HepG2 (cell line): Measurements from ENCODE around the gene RPP14. TPM values are rescaled to one million over a fixed set of nuclear protein-coding genes. Genes with fewer than 3 reads are reported as not detected.

Experiments used
- ATAC-seq: fragments of 200-7000 bp; cut with Tn5 transposase; 3 replicates; pipeline ENCODE4 v1.9.1; 2020; ENCODE audit warnings: mild to moderate bottlenecking, moderate library complexity
- BruUV-seq: library from RNA; stranded (reverse); fragments of 400-500 nt; replicated peaks from 2 replicates; lab custom pipeline; 2021; lab: Mats Ljungman, UMichigan
- CTCF ChIA-PET: fragments of 300-600 bp; formaldehyde crosslinking; extraction: SDS; loops from one replicate; lab custom pipeline; 2021; ENCODE audit warnings: low total read pairs, inconsistent platforms, low intra/inter-chr PET ratio; lab: Yijun Ruan, JAX
- POLR2A ChIA-PET: fragments of 350-600 bp; sonication (Branson Sonifier 250); formaldehyde crosslinking; loops from one replicate; lab custom pipeline; 2020; ENCODE audit warnings: antibody characterized with exemption, inconsistent platforms; lab: Yijun Ruan, JAX
- DNase-seq: peaks from one replicate; pipeline ENCODE4 v3.0.0-alpha.2; 2015; ENCODE audit warnings: low spot score
- FAIRE-seq: peaks from 3 replicates; lab custom pipeline; 2011; peaks lifted over from hg19 to GRCh38; lab: Jason Lieb, UNC
- H2AFZ ChIP-seq: one replicate; pipeline ENCODE4 v1.6.1; 2011; ENCODE audit warnings: low read length, inconsistent platforms
- H3K27ac ChIP-seq: fragments of 300-600 bp; 3 replicates; pipeline ENCODE4 v1.8.0; 2011; ENCODE audit warnings: mixed run types, mild to moderate bottlenecking, mixed read lengths, low read length, inconsistent platforms; ENCODE audit not compliant: insufficient read depth; ENCODE audit errors: extremely low read length
- H3K27me3 ChIP-seq, 2 experiments: fragments of 200-600 bp in 1 of 2; 2 replicates in 1 of 2; 3 replicates in 1 of 2; pipeline versions ENCODE4 v1.6.0 to v1.8.0; 2011; ENCODE audit warnings: low read length in 2 of 2, mild to moderate bottlenecking in 2 of 2, moderate library complexity in 2 of 2, inconsistent platforms in 1 of 2; ENCODE audit not compliant: insufficient read depth in 2 of 2, control insufficient read depth in 1 of 2
- H3K36me3 ChIP-seq, 2 experiments: fragments of 200-600 bp in 1 of 2; replicated peaks in 1 of 2; 2 replicates in 1 of 2; 3 replicates in 1 of 2; pipeline versions ENCODE4 v1.5.1 to v1.8.0; 2011; ENCODE audit warnings: low read length in 2 of 2, inconsistent platforms in 1 of 2; ENCODE audit not compliant: insufficient read depth in 2 of 2, control insufficient read depth in 1 of 2
- H3K4me1 ChIP-seq: 2 replicates; pipeline ENCODE4 v1.5.1; 2012; ENCODE audit warnings: low read length, inconsistent platforms; ENCODE audit not compliant: insufficient read depth
- H3K4me2 ChIP-seq: 2 replicates; pipeline ENCODE4 v1.6.0; 2011; ENCODE audit warnings: low read depth, low read length, inconsistent platforms
- H3K4me3 ChIP-seq, 3 experiments: fragments of 200-600 bp in 1 of 3; sonication (generic), shearing (Covaris generic) in 1 of 3; replicated peaks in 1 of 3; 2 replicates each; pipeline ENCODE4 v1.5.1; 2011 to 2016; ENCODE audit warnings: low read length in 3 of 3, inconsistent platforms in 2 of 3, low read depth in 2 of 3, mild to moderate bottlenecking in 2 of 3, control low read depth in 1 of 3, mixed read lengths in 1 of 3; ENCODE audit not compliant: insufficient read depth in 1 of 3
- H3K79me2 ChIP-seq: one replicate; pipeline ENCODE4 v1.6.1; 2011; ENCODE audit warnings: low read length, inconsistent platforms; ENCODE audit not compliant: insufficient read depth
- H3K9ac ChIP-seq: 2 replicates; pipeline ENCODE4 v1.6.0; 2011; ENCODE audit warnings: mild to moderate bottlenecking, low read depth, low read length, inconsistent platforms; ENCODE audit not compliant: insufficient read depth
- H3K9me3 ChIP-seq: 2 replicates; pipeline ENCODE4 v1.5.1; 2012; ENCODE audit warnings: mild to moderate bottlenecking, low read length
- H4K20me1 ChIP-seq: 2 replicates; pipeline ENCODE4 v1.6.0; 2011; ENCODE audit warnings: inconsistent platforms, mild to moderate bottlenecking, low read length, moderate library complexity; ENCODE audit not compliant: insufficient read depth
- CREM ChIP-seq, 2 experiments: sonication (generic) in 1 of 2; formaldehyde crosslinking in 1 of 2; IDR thresholded peaks; 2 replicates each; pipeline versions ENCODE4 v1.4.0 to v1.6.1; 2016 to 2020; ENCODE audit warnings: antibody characterized with exemption in 1 of 2, mild to moderate bottlenecking in 1 of 2, missing genetic modification reagents in 1 of 2
- NR2F2 ChIP-seq: IDR thresholded peaks from 2 replicates; pipeline ENCODE4 v1.6.1; 2012; ENCODE audit warnings: low read depth, inconsistent platforms, borderline replicate concordance
- TARDBP ChIP-seq: sonication (generic); formaldehyde crosslinking; IDR thresholded peaks from 2 replicates; pipeline ENCODE4 v1.8.0; 2022; ENCODE audit warnings: mild to moderate bottlenecking, missing genetic modification reagents
- ZC3H4 ChIP-seq: sonication (generic); formaldehyde crosslinking; IDR thresholded peaks from 2 replicates; pipeline ENCODE4 v1.4.0; 2020; ENCODE audit warnings: missing genetic modification reagents, borderline replicate concordance
- ZKSCAN5 ChIP-seq: sonication (generic); formaldehyde crosslinking; IDR thresholded peaks from 2 replicates; pipeline ENCODE4 v1.5.1; 2020; ENCODE audit warnings: mild to moderate bottlenecking, missing genetic modification reagents
- ZNF431 ChIP-seq: sonication (generic); formaldehyde crosslinking; IDR thresholded peaks from 2 replicates; pipeline ENCODE4 v1.9.0; 2022; ENCODE audit warnings: missing genetic modification reagents, low read depth, mild to moderate bottlenecking, borderline replicate concordance
- ZNF83 ChIP-seq: sonication (generic); formaldehyde crosslinking; IDR thresholded peaks from 2 replicates; pipeline ENCODE4 v1.4.0; 2020; ENCODE audit warnings: missing genetic modification reagents, mild to moderate bottlenecking, borderline replicate concordance
- WGBS: methylation state at CpG from one replicate; pipeline ENCODE4 v1.1.6; 2017; ENCODE audit warnings: low lambda C conversion rate; 5-methylcytosine and 5-hydroxymethylcytosine counted together
- in situ Hi-C: cut with HindIII; loops from 2 replicates; pipeline ENCODE4 v1.10.0; 2017; ENCODE audit warnings: low pct_unique_long_range_greater_than_20kb; ENCODE audit not compliant: extremely low pct_ligation_motif_present
- intact Hi-C: fragments of 100-400 bp; cut with micrococcal nuclease; formaldehyde crosslinking; loops from one replicate; pipeline ENCODE4 v1.10.0; 2022; ENCODE audit not compliant: unreplicated experiment
- polyA plus RNA-seq, 8 experiments: library from polyadenylated mRNA; depleted of rRNA in 3 of 8; stranded (reverse) in 7 of 8; unstranded in 1 of 8; fragments of >200 nt; fragmentation: Illumina TruSeq in 4 of 8; extraction: Trizol in 4 of 8; gene quantifications; 2 replicates each; pipeline versions ENCODE4 v1.2.1 to v1.2.3, GENCODE V29; 2011 to 2016; ENCODE audit warnings: low read depth in 4 of 8, missing spikeins in 1 of 8, mixed read lengths in 1 of 8; ENCODE audit not compliant: insufficient read depth in 1 of 8
- total RNA-seq, 5 experiments: library from RNA; depleted of rRNA; stranded (reverse); fragments of >200 nt; fragmentation: Illumina TruSeq; extraction: Trizol; gene quantifications; 2 replicates each; pipeline ENCODE4 v1.2.3, GENCODE V29; 2016; ENCODE audit warnings: low read depth in 1 of 5
- TF ChIP-seq, protein P1 (sequence below): sonication (generic); formaldehyde crosslinking; IDR thresholded peaks from 2 replicates; pipeline ENCODE4 v1.4.0; 2020; ENCODE audit warnings: missing genetic modification reagents, borderline replicate concordance
- TF ChIP-seq, protein P2 (sequence below): sonication (generic); formaldehyde crosslinking; conservative IDR thresholded peaks from 2 replicates; pipeline ENCODE4 v1.4.0; 2020; ENCODE audit warnings: mild to moderate bottlenecking, missing genetic modification reagents, moderate library complexity
- TF ChIP-seq, protein P3 (sequence below): sonication (generic); formaldehyde crosslinking; IDR thresholded peaks from 2 replicates; pipeline ENCODE4 v1.5.1; 2020; ENCODE audit warnings: mild to moderate bottlenecking, missing genetic modification reagents, borderline replicate concordance

Gene RPP14
- total and polyA plus RNA-seq, 2 of the 13 experiments (the other 11 are each of a cell fraction or from before 2014, with no cell fraction given): 15.4 to 16.2 TPM

DNA sequence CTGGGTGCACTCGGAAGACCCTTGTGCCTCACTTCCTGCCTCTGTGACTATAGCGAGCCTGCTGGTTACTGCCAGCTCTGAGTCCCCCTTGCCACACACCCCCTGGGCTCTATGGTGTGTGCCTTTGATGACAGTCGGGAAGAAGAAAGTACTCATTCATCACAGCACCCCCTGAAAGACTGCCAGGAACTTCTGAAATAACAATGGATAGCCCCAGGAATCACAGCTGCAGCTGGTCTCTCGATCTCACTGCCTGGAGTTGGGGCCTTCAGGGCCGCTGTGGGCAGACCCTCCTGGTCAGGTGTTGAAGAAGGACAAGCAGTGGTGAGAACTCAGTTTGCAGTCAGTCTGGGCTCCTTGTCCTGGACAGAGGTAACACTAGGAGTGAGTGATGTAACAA, 9.8 kb upstream of the RPP14 start:
- Histone ChIP-seq H3K4me2 (no peak overlapping the region), H3K27me3 (no peaks in the 10 kb centered on the region), H3K4me3 (no peak overlapping the region), H2AFZ (no peak overlapping the region), H3K9me3 (no peaks in the 10 kb centered on the region), H4K20me1 (no peaks in the 10 kb centered on the region), H3K36me3 (no peaks in the 10 kb centered on the region; a peak in 1 of 5 replicates), H3K27ac (no peak overlapping the region), H3K79me2 (no peaks in the 10 kb centered on the region), H3K9ac (no peak overlapping the region), H3K4me1 (peaks cover 21% of the 10 kb centered on the region)
- BruUV-seq: no TSS peak
- WGBS: 80% methylated on average over 4 of the region's 5 CpGs
- ATAC-seq (no peak; the same call in 2 of the 3 replicates), DNase-seq (no peak), FAIRE-seq (no peak)
- in situ Hi-C loops: no loop called here
- CTCF ChIA-PET: no interaction called here
- POLR2A ChIA-PET: interaction anchor here (1.1 to 1.3 kb wide), 2 partner anchors 10 to 110 kb away, joined by 3 read pairs; partner anchors contain the start of genes HTD2 and RPP14
- intact Hi-C loops: no loop called here
- TF ChIP-seq TARDBP (no peak), ZKSCAN5 (CRISPR knock-in tag) (no peak), ZNF83 (no peak), NR2F2 (no peak), CREM (IDR thresholded peaks at IDR 0.05) (no peak), CREM (CRISPR knock-in tag; IDR thresholded peaks at IDR 0.05) (no peak), ZNF431 (no peak), ZC3H4 (no peak)
- TF ChIP-seq, protein P1, sequence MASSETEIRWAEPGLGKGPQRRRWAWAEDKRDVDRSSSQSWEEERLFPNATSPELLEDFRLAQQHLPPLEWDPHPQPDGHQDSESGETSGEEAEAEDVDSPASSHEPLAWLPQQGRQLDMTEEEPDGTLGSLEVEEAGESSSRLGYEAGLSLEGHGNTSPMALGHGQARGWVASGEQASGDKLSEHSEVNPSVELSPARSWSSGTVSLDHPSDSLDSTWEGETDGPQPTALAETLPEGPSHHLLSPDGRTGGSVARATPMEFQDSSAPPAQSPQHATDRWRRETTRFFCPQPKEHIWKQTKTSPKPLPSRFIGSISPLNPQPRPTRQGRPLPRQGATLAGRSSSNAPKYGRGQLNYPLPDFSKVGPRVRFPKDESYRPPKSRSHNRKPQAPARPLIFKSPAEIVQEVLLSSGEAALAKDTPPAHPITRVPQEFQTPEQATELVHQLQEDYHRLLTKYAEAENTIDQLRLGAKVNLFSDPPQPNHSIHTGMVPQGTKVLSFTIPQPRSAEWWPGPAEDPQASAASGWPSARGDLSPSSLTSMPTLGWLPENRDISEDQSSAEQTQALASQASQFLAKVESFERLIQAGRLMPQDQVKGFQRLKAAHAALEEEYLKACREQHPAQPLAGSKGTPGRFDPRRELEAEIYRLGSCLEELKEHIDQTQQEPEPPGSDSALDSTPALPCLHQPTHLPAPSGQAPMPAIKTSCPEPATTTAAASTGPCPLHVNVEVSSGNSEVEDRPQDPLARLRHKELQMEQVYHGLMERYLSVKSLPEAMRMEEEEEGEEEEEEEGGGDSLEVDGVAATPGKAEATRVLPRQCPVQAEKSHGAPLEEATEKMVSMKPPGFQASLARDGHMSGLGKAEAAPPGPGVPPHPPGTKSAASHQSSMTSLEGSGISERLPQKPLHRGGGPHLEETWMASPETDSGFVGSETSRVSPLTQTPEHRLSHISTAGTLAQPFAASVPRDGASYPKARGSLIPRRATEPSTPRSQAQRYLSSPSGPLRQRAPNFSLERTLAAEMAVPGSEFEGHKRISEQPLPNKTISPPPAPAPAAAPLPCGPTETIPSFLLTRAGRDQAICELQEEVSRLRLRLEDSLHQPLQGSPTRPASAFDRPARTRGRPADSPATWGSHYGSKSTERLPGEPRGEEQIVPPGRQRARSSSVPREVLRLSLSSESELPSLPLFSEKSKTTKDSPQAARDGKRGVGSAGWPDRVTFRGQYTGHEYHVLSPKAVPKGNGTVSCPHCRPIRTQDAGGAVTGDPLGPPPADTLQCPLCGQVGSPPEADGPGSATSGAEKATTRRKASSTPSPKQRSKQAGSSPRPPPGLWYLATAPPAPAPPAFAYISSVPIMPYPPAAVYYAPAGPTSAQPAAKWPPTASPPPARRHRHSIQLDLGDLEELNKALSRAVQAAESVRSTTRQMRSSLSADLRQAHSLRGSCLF (CRISPR knock-in tag): no peak
- TF ChIP-seq, protein P2, sequence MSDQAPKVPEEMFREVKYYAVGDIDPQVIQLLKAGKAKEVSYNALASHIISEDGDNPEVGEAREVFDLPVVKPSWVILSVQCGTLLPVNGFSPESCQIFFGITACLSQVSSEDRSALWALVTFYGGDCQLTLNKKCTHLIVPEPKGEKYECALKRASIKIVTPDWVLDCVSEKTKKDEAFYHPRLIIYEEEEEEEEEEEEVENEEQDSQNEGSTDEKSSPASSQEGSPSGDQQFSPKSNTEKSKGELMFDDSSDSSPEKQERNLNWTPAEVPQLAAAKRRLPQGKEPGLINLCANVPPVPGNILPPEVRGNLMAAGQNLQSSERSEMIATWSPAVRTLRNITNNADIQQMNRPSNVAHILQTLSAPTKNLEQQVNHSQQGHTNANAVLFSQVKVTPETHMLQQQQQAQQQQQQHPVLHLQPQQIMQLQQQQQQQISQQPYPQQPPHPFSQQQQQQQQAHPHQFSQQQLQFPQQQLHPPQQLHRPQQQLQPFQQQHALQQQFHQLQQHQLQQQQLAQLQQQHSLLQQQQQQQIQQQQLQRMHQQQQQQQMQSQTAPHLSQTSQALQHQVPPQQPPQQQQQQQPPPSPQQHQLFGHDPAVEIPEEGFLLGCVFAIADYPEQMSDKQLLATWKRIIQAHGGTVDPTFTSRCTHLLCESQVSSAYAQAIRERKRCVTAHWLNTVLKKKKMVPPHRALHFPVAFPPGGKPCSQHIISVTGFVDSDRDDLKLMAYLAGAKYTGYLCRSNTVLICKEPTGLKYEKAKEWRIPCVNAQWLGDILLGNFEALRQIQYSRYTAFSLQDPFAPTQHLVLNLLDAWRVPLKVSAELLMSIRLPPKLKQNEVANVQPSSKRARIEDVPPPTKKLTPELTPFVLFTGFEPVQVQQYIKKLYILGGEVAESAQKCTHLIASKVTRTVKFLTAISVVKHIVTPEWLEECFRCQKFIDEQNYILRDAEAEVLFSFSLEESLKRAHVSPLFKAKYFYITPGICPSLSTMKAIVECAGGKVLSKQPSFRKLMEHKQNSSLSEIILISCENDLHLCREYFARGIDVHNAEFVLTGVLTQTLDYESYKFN (CRISPR knock-in tag): no peak
- TF ChIP-seq, protein P3, sequence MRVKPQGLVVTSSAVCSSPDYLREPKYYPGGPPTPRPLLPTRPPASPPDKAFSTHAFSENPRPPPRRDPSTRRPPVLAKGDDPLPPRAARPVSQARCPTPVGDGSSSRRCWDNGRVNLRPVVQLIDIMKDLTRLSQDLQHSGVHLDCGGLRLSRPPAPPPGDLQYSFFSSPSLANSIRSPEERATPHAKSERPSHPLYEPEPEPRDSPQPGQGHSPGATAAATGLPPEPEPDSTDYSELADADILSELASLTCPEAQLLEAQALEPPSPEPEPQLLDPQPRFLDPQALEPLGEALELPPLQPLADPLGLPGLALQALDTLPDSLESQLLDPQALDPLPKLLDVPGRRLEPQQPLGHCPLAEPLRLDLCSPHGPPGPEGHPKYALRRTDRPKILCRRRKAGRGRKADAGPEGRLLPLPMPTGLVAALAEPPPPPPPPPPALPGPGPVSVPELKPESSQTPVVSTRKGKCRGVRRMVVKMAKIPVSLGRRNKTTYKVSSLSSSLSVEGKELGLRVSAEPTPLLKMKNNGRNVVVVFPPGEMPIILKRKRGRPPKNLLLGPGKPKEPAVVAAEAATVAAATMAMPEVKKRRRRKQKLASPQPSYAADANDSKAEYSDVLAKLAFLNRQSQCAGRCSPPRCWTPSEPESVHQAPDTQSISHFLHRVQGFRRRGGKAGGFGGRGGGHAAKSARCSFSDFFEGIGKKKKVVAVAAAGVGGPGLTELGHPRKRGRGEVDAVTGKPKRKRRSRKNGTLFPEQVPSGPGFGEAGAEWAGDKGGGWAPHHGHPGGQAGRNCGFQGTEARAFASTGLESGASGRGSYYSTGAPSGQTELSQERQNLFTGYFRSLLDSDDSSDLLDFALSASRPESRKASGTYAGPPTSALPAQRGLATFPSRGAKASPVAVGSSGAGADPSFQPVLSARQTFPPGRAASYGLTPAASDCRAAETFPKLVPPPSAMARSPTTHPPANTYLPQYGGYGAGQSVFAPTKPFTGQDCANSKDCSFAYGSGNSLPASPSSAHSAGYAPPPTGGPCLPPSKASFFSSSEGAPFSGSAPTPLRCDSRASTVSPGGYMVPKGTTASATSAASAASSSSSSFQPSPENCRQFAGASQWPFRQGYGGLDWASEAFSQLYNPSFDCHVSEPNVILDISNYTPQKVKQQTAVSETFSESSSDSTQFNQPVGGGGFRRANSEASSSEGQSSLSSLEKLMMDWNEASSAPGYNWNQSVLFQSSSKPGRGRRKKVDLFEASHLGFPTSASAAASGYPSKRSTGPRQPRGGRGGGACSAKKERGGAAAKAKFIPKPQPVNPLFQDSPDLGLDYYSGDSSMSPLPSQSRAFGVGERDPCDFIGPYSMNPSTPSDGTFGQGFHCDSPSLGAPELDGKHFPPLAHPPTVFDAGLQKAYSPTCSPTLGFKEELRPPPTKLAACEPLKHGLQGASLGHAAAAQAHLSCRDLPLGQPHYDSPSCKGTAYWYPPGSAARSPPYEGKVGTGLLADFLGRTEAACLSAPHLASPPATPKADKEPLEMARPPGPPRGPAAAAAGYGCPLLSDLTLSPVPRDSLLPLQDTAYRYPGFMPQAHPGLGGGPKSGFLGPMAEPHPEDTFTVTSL (CRISPR knock-in tag): no peak
